NCI-H2196 (cell line): ENCODE results near the gene PRF1.
"Not testable (repeated sequence)": the region's sequence is repeated elsewhere in the genome, so short reads cannot be mapped to it uniquely, and the experiment has no call there.

Experiments
- DNase-seq: peaks from one replicate; lab custom pipeline; 2025; ENCODE audit not compliant: unreplicated experiment; lab: John Stamatoyannopoulos, UW

Gene PRF1

DNA sequence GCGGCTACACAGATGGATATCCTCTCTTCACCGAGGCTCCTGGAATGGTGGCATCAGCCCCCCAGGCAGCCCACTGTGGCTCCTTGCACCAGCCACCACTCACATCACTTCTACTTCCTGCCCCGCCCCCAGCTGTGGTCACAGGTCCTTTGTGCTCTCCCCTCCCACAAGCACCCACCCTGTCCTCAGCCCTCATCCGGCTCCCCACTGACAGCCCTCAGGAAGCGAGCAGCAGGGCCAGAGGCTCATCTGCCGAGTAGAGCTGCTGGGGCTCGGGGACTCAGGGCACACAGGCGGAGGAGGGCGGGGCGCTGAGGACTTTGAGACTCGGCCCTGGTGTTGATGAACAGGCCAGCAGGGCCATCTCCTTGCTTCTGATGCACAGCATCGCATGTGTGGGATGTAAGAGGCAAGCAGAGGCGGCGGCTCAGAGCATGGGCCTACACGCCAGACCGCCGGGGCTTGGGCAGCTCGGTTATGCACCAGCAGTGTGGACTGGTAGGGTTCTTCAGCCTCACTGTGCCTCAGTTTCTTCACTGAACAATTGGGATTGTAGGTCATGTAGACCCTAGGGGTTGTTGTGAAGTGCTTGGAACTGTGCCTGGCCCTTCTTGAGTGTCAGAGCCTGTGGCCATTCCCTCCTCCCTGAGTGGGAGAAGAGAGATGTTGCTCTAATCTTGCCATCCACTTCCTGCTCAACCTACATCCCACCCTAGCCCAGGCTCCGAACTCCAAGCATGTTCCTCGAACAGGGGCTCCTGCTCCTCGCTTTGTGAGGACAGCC is at the start of gene PRF1:
PRF1 (minus strand) TSS at position 77 of the 784 bp plus-strand sequence. CDS start 1,839 bp downstream, outside the sequence.
- no peak for DNase-seq

DNA sequence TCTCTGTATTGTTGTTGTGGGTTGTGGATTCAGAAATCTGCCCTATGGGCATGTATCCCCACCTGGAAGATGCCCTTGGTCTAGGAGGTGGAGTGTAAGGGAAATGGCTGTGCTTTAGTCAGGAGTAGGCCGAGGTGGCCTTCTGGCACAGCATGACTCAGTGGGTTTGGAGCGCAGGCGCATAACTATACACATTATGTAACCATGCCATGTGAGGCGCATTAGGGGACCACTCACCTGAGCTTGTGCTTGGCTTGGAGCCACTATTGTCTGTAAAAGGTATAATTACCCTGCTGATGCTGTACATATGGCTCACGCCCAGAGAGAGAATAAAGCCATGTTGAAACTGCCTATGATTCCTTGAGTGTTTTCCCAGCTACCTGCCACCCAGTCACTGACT is 49.1 kb upstream of the PRF1 start:
- no peak for DNase-seq

DNA sequence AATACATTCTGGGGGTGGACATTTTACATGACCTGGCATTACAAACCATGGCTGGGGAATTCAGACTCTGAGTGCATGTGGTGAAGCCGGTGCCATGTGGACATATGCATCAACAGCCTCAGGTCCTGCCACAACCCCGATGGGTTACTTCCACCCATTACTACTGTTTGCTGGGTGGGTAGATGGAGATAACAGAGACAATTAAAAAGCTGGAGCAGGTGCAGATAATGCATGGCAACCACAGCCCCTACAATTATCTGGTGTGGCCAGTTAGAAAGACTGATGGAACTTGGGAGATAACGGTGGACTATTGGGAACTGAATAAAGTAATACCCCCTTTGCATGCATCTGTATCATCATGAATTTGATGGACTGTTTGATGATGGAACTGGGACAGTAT is 48.2 kb upstream of the PRF1 start:
- DNase-seq, result no peak

DNA sequence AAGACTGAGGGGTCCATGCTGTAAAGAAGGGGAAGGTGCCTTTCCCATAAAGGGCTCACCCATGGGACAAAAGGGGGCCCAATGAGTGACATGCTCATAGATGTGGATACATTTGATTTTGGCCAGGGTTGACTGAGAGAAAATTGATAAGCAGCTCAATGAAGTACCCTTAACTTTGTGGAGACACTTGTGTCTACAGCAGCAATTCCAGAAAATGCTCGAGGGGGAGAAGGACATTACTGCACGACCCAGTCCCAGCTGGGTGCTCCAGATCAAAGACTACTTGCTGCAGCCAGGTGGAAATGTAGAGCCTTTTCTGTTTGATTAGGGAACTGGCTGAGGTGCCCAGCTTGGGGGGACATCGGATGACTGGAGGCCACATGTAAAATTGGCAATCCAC is 47.6 kb upstream of the PRF1 start:
- no peak for DNase-seq

DNA sequence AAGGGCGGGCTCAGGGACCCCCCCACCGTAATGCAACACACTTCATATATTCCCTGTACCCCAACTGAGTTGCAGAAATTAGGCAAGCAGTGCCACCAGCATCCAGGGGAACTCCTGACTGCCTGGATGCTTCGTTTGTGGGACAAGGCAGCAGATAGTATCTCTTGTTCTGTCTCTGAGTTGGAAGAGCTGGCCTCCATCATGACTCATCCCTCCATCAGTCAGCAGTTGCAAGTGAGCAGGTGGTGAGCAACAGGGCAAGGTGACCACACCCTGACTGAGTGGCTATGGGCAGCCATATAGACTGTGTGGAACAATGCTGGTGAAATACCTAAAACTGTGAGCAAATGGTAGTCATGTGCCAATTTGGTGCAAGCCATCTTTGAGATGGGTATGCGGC is 47.0 kb upstream of the PRF1 start:
- no peak for DNase-seq

DNA sequence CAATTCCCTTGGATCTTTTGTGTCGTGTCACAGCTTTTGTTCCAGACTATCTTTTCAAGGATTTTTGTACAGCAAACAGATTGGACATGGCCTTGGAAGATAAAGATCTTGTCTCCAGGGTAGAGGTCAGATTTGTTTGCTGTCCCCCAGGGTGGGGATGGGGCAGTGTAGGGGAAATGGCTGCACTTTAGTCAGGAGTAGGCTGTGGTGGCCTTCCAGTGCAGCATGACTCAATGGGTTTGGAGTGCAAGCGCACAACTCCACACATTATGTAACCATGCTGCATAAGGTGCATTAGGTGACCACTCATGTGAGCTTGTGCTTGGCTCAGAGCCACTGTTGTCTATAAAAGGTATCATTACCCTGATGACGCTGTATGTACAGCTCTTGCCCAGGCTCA is 45.9 kb upstream of the PRF1 start:
- DNase-seq, result no peak

DNA sequence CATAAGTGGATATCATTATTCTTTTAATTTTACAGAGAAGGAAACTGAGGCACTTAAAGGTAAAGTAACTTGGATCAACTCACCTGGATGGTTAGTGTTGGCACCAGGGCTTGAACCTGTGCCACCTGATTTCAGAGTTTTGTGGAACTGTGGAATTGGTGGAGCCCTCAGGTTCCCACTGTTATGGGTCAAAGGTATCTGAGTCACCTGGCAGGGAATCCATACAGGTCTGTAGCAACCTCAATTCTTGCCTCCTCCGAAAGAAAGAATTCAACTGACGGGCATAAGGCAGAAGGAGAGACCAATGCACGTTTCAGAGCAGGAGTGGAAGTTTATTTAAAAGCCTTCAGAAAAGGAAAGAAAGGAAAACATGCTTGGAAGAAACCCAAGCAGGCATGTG is 44.5 kb upstream of the PRF1 start:
- no peak for DNase-seq

DNA sequence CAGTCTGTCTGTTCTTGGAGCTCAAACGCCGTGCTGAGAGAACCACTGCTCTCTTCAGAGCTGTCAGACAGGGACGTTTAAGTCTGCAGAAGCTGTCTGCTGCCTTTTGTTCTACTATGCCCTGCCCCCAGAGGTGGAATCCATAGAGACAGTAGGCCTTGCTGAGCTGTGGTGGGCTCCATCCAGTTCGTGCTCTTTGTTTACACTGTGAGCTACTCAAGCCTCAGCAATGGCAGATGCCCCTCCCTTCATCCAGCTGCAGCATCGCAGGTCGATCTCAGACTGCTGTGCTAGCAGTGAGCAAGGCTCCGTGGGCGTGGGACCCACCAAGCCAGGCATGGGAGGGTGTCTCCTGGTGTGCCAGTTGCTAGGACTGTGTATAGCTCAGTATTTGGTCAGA is 42.4 kb upstream of the PRF1 start:
- not testable (repeated sequence) for DNase-seq

DNA sequence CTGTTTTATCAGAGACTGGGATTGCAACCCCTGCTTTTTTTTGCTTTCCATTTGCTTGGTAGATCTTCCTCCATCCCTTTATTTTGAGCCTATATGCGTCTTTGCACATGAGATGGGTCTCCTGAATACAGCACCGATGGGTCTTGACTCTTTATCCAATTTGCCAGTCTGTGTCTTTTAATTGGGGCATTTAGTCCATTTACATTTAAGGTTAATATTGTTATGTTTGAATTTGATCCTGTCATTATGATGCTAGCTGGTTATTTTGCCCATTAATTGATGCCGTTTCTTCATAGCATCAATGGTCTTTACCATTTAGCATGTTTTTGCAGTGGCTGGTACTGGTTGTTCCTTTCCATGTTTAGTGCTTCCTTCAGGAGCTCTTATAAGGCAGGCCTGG is 40.7 kb upstream of the PRF1 start:
- DNase-seq, result not testable (repeated sequence)

DNA sequence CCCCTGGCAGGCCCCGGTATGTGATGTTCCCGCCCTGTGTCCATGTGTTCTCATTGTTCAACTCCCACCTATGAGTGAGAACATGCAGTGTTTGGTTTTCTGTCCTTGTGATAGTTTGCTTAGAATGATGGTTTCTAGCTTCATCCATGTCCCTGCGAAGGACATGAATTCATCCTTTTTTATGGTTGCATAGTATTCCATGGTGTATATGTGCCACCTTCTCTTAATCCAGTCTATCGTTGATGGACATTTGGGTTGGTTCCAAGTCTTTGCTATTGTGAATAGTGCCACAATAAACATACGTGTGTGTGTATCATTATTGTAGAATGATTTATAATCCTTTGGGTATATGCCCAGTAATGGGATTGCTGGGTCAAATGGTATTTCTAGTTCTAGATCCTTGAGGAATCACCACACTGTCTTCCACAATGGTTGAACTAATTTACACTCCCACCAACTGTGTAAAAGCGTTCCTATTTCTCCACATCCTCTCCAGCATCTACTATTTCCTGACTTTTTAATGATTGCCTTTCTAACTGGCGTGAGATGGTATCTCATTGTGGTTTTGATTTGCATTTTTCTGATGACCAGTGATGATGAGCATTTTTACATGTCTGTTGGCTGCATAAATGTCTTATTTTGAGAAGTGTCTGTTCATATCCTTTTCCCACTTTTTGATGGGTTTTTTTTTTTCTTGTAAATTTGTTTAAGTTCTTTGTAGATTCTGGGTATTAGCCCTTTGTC is 37.3 kb upstream of the PRF1 start:
- not testable (repeated sequence) for DNase-seq

DNA sequence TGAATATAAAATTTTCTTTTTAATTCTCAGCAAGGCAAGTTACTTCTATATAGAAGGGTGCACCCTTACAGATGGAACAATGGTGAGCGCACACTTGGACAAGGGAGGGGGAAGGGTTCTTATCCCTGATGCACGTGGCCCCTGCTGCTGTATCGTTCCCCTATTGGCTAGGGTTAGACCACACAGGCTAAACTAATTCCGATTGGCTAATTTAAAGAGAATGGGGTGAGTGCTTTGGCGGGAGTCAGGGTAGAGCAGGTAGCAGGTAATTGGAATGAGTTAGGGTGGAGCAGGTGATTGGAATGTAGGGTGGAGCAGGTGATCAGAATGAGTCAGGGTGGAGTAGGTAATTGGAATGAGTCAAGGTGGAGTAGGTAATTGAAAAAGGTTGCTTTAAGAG is 32.0 kb upstream of the PRF1 start:
- DNase-seq, result not testable (repeated sequence)

DNA sequence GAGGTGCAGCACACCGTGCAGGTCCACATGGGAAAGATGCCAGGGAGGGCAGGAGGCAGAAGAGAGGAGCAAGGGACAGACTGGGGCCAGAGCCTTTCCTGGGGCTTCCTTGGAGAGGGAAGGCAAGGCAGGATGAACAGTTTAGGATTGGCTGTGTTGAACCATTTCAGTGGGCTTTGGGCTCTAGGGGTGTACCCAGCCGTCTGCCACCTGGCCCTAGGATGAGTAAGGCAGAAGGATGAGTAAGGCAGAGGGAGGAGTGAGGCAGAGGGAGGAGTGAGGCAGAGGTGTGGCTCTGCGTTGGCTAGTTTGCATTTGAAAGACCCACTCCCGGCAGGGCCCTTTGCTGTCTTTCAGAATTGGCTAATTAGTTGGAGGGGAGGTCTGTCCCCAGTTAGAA is 31.5 kb upstream of the PRF1 start:
- no peak for DNase-seq

DNA sequence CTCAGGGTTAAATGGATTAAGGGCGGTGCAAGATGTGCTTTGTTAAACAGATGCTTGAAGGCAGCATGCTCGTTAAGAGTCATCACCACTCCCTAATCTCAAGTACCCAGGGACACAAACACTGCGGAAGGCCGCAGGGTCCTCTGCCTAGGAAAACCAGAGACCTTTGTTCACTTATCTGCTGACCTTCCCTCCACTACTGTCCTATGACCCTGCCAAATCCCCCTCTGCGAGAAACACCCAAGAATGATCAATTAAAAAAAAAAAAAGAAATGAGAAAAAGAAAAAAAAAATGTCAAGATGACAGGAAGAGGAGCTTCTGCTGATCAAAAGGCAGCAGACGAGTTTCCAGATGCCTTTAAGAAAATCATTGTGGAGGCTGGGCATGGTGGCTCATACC is 29.2 kb upstream of the PRF1 start:
- not testable (repeated sequence) for DNase-seq

DNA sequence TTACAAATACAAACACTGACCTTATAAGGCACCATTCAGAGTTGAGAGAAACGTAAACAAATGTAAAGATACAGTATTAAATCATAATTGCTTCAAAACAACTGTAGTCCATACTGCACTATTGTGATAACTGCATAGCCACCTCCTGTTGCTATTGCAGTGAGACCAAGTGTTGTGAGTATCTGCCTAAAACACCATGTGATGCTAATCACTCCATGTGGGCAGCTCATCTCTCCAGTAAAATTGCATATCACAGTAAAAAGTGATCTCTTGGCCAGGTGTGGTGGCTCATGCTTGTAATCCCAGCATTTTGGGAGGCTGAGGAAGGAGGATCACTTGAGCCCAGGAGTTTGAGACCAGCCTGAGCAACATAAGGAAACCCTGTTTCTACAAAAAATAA is 26.8 kb upstream of the PRF1 start:
- no peak for DNase-seq

DNA sequence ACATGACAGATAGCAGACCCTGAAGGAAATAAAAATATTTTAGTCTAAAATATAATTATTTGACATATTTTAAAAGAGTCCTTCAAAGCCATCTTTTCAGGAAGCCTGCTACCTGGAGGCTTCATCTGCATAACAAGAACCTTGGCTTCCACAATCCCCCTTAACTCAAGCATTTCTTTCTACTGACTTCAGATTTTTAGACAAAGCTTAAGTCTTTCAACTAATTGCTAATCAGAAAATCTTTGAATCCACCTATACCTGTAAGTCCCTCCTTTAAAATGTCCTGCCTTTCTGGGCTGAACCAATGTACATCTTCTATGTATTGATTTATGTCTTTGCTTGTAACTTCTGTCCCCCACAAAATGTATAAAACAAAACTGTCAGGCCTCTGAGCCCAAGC is 23.5 kb upstream of the PRF1 start:
- no peak for DNase-seq

DNA sequence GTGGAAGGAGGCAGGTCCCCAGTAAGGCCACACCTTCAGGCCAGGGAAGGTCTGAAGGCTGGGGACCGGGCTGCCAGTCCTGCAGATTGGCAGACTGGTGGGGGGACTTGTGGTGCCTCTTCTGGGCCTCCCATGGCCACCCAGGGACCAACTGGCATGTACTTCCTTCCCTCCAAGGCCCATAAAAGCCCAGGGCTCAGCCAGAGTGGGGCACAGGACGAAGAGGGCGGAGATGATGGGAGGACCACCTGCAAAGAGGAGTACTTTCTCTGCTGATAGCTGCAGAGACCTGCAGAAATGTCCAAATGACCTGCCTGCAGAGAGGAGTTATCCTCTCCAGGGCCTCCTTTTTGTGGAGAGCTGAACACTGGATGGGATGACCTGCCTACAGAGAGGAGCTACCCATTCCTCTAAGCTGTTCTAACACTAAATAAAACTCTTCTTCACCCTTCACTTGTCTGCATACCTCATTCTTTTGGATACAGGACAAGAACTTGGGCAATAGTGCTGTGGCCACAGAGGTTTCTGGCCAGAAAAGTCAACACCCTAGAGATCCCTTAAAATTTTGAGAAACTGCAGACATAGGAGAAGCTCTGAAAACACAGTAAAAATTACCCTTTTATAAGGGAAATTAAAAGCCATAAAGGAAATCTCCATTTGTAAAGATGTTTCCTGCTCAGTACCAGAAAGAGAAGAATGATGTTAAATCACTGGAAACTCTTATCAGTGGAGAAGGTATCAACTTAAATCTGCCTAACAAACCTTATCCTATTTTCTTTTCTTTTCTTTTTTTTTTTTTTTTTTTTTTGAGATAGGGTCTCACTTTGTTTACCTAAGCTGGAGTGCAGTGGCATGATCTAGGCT is 20.7 kb upstream of the PRF1 start:
- DNase-seq, result no peak

DNA sequence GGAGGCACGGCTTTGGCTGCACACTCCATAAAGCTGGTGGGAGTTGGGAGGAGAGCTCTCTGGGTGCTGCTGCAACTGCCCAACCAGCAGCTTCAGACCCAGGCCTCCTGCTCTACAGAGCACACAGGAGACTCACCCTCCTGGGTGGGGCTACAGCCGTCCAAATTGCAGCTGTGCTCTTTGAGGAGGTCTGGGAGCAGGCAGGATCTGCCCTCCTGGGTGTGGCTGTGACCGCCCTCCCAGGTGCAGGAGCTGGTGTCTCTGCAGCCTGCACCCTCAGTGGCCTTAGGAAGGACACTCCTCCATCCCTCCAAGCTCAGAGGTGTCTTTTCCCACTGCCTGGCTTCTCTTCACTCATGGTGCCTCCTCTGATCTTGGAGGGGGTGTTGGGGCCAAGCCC is 20.0 kb upstream of the PRF1 start:
- DNase-seq, result no peak

DNA sequence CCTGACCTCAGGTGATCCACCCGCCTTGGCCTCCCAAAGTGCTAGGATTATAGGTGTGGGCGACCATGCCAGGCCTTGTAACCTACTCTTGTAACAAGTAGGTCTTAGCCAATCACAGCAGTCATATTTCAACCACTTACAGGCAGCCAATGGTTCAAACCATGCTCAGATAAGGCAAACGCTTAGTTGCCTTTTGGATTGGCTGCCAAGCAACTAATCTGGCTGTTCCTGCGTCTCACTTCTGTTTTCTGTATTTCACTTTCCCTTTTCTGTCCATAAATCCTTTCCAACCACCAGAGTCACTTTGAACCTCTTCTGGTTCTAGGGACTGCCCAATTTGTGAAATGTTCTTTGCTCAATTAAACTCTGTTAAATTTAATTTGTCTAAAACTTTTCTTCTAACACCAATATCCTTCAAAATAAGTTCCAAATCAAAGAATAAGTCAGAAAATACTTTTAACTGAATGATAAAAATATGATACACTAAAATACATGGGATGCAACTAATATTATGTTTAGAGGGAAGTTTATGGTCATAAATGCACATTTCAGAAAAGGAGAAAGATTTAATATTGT is 19.1 kb upstream of the PRF1 start:
- no peak for DNase-seq

DNA sequence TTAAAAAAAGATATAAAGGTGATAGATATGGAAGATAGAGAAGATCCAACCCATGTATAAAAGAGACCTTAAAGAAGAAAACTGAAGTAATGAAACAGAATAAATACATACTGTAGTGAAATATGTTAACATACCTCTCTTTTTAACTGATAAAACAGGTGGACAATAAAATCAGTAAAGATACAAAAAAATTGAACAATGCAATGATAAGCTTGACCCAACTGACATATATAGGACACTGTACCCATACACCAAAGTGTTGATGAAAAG is 17.4 kb upstream of the PRF1 start:
- DNase-seq, result no peak

DNA sequence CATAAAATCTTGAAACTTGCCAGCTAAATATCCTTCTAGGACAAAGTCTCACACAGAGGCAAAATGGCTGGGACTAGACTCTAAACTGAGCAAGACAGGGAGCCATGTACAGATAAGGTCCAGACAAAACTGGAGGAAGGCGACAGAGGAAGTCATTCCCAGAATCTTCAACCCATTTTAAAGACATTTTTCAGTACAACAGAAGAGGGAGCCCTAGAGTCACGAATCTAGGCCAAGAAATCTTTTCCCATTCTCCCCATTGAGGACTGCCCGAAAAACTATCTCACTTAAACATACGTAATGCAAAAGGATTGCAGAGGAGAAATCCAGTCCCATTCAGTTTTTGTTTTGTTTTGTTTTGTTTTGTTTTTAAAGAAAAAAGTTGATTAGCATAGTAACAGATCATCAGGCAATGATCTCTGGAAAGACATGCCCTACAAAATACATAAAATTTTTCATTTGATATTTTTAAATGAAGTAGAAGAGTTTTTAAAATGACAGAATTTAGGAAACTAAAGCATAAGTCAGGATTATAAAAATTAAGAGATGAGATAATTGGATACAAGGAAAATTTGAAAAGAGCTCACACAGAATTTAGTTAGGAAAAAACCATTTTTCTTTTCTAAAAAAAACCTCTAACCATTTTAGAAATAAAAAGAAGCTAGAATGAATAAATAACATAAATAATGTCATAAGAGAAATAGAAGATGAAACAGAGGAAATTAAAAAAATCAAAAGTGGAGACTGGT is 16.9 kb upstream of the PRF1 start:
- no peak for DNase-seq

DNA sequence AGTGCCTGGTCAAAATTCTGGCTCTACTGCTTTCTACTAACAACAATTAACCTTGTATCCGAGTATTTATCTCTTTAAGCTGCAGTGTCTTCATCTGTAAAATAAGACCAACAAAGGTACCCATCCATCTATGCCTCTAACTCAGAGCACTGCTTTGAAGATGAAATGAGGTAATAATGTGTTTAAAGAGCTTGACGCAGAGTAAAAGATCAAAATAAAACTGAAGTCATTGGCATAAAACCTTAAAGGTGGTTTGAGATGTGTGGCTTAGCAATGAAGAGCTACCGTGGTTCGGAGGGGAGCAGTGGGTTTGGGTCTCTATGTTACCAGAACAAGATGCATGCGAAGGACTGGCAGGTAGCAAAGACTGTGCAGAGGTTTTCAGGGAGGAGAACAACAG is 16.1 kb upstream of the PRF1 start:
- DNase-seq, result no peak
